ENCODE results near the gene PDGFA. TPM values are rescaled to one million over a fixed set of nuclear protein-coding genes. Genes with fewer than 3 reads are reported as not detected.

PDGFA gene
- total RNA-seq, 4 donors from 2014 or later, result 16.2 to 41.6 (median 22.0) TPM

- no peak for DNase-seq (ENCODE audit: low spot score in 2 of 2)
- Histone ChIP-seq H3K36me3 (no peaks in the 10 kb centered on the region), H3K9me3 (no peaks in the 10 kb centered on the region), H3K4me3 (no peak overlapping the region), H3K27ac (no peak overlapping the region), H3K4me1 (peaks cover 15% of the 10 kb centered on the region), H3K27me3 (peaks cover 35% of the 10 kb centered on the region)
- 0% methylated on average over 2 of the region's 30 CpGs for WGBS
- no peak for TF ChIP-seq CTCF (IDR thresholded peaks at IDR 0.05)
- TF ChIP-seq EP300 (IDR thresholded peaks at IDR 0.05), result no peak
- no peak for TF ChIP-seq POLR2A (IDR thresholded peaks at IDR 0.05)
- TF ChIP-seq POLR2AphosphoS5 (IDR thresholded peaks at IDR 0.05), result no peak
Observed at GRCh38 chr7:452226-452751, 67.4 kb downstream of the PDGFA start.

DNA sequence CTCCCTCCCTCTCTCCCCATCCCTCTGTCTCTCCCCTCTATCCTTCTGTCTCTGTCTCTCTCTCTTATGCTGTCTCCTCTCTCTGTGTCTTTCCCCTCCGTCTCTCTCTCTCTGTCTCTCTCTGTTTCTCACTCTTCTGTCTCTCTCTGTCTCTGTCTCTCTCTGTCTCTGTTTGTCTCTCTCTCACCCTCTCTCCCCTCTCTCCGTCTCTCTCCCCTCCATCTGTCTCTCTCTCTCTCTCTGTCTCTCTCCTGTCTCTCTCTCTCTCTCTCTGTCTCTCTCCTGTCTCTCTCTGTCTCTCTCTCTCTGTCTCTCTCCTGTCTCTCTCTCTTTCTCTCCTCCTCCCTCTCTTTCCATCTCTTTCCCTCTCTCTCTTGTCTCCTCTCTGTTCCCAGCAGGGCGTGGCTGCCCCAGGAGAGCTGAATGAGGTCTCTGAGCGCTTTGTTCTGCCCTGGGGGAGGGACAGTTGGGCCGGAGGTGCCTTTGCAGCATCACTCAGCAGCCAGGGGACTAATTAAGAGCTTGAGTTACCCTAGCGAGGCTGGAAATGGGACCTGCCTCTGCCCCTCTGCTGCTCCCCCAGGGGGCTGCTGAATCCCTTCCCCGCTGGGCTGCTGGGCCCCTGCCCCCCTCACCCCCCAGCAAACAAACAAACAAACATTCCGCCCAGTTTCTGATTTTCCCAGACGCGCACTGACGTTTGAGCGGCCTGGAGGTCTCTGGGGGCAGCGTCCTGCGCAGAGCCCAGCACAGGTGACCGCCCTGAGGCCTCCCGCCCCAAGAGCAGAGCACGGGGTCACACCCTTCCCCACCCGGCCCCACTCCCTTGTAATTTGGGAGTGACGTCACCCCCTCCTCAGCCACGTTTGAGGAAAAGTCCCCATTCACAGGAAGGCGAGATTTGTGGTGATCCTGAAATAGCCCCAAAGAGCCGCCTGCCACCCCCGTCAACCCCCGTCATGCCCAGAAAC is 68.1 kb downstream of the PDGFA start:
- Histone ChIP-seq H3K9me3 (no peaks in the 10 kb centered on the region), H3K4me3 (no peak overlapping the region), H3K27me3 (peaks cover 35% of the 10 kb centered on the region), H3K27ac (no peak overlapping the region), H3K36me3 (no peaks in the 10 kb centered on the region), H3K4me1 (peaks cover 15% of the 10 kb centered on the region)
- 34% methylated on average over 12 of the region's 24 CpGs for WGBS
- TF ChIP-seq EP300 (IDR thresholded peaks at IDR 0.05), result no peak
- TF ChIP-seq CTCF (IDR thresholded peaks at IDR 0.05), result no peak
- TF ChIP-seq POLR2A (IDR thresholded peaks at IDR 0.05), result no peak
- TF ChIP-seq POLR2AphosphoS5 (IDR thresholded peaks at IDR 0.05), result no peak
- DNase-seq (ENCODE audit: low spot score in 2 of 2), result peak in 1 of 2 donors; percentile 54

- no peak for DNase-seq (ENCODE audit: low spot score in 2 of 2)
- Histone ChIP-seq H3K27me3 (peaks cover 35% of the 10 kb centered on the region), H3K9me3 (no peaks in the 10 kb centered on the region), H3K4me3 (no peak overlapping the region), H3K27ac (no peak overlapping the region), H3K36me3 (no peaks in the 10 kb centered on the region), H3K4me1 (peaks cover 14% of the 10 kb centered on the region)
- TF ChIP-seq EP300 (IDR thresholded peaks at IDR 0.05) (no peak), CTCF (IDR thresholded peaks at IDR 0.05) (no peak), POLR2A (IDR thresholded peaks at IDR 0.05) (no peak), POLR2AphosphoS5 (IDR thresholded peaks at IDR 0.05) (no peak)
- 51% methylated on average over 3 of the region's 10 CpGs for WGBS
Observed at GRCh38 chr7:450741-451140, 68.9 kb downstream of the PDGFA start.

- Histone ChIP-seq H3K36me3 (no peaks in the 10 kb centered on the region), H3K4me1 (peaks cover 12% of the 10 kb centered on the region), H3K4me3 (no peak overlapping the region), H3K9me3 (no peaks in the 10 kb centered on the region), H3K27ac (no peak overlapping the region), H3K27me3 (peaks cover 35% of the 10 kb centered on the region)
- 91% methylated on average over 11 of the region's 11 CpGs for WGBS
- no peak for DNase-seq (ENCODE audit: low spot score in 2 of 2)
- TF ChIP-seq CTCF (IDR thresholded peaks at IDR 0.05) (no peak), POLR2AphosphoS5 (IDR thresholded peaks at IDR 0.05) (no peak), POLR2A (IDR thresholded peaks at IDR 0.05) (no peak), EP300 (IDR thresholded peaks at IDR 0.05) (no peak)
Observed at GRCh38 chr7:450036-450435, 69.6 kb downstream of the PDGFA start.

GRCh38 chr7:449324-450019 is 70.2 kb downstream of the PDGFA start:
- no peak for TF ChIP-seq POLR2A (IDR thresholded peaks at IDR 0.05)
- no peak for TF ChIP-seq CTCF (IDR thresholded peaks at IDR 0.05)
- no peak for TF ChIP-seq EP300 (IDR thresholded peaks at IDR 0.05)
- TF ChIP-seq POLR2AphosphoS5 (IDR thresholded peaks at IDR 0.05), result no peak
- DNase-seq (ENCODE audit: low spot score in 2 of 2), result no peak
- no peak overlapping the region for H3K4me3 ChIP-seq
- H3K36me3 ChIP-seq, result no peaks in the 10 kb centered on the region
- peaks cover 32% of the 10 kb centered on the region for H3K27me3 ChIP-seq
- H3K9me3 ChIP-seq, result no peaks in the 10 kb centered on the region
- no peak overlapping the region for H3K27ac ChIP-seq
- H3K4me1 ChIP-seq, result peaks cover 17% of the 10 kb centered on the region
- 74% methylated on average over 17 of the region's 17 CpGs for WGBS
